H1 (cell line): ENCODE data around the gene LY6G6D.

Experiments
- JUND ChIP-seq: IDR thresholded peaks from 2 replicates; pipeline ENCODE4 v1.6.1; 2011; ENCODE audit warnings: mild to moderate bottlenecking, improper control_type of control experiment, low read length
- NRF1 ChIP-seq: IDR thresholded peaks from 2 replicates; pipeline ENCODE4 v1.6.1; 2011; ENCODE audit warnings: mild to moderate bottlenecking, low read depth, low read length, improper control_type of control experiment
- POLR2A ChIP-seq, 2 experiments: IDR thresholded peaks; 1 replicate in 1 of 2; 2 replicates in 1 of 2; pipeline ENCODE4 v1.6.1; 2011; ENCODE audit warnings: low read depth in 2 of 2, low read length in 2 of 2, mild to moderate bottlenecking in 2 of 2; ENCODE audit errors: control extremely low read depth in 1 of 2
- SIN3A ChIP-seq, 2 experiments: IDR thresholded peaks in 1 of 2; conservative IDR thresholded peaks in 1 of 2; 2 replicates each; pipeline ENCODE4 v1.6.1; 2011 to 2012; ENCODE audit warnings: low read length in 2 of 2, improper control_type of control experiment in 1 of 2, low read depth in 1 of 2, mild to moderate bottlenecking in 1 of 2
- SIX5 ChIP-seq: IDR thresholded peaks from 2 replicates; pipeline ENCODE4 v1.6.1; 2011; ENCODE audit warnings: mild to moderate bottlenecking, low read depth, low read length
- ZNF274 ChIP-seq: IDR thresholded peaks from 2 replicates; pipeline ENCODE4 v1.7.0; 2012; ENCODE audit warnings: low read length, borderline replicate concordance; ENCODE audit errors: extremely low read depth
- TF ChIP-seq, protein P1 (sequence below), 3 experiments: IDR thresholded peaks; 1 replicate in 2 of 3; 2 replicates in 1 of 3; pipeline versions ENCODE4 v1.5.1 to v1.6.1; 2011; ENCODE audit warnings: low read length in 3 of 3, mild to moderate bottlenecking in 3 of 3, inconsistent platforms in 2 of 3, low read depth in 1 of 3, moderate library complexity in 1 of 3; ENCODE audit not compliant: insufficient read depth in 1 of 3; ENCODE audit errors: control extremely low read depth in 1 of 3
- TF ChIP-seq, protein P2 (sequence below): IDR thresholded peaks from 2 replicates; pipeline ENCODE4 v1.6.1; 2012; ENCODE audit warnings: inconsistent platforms

DNA sequence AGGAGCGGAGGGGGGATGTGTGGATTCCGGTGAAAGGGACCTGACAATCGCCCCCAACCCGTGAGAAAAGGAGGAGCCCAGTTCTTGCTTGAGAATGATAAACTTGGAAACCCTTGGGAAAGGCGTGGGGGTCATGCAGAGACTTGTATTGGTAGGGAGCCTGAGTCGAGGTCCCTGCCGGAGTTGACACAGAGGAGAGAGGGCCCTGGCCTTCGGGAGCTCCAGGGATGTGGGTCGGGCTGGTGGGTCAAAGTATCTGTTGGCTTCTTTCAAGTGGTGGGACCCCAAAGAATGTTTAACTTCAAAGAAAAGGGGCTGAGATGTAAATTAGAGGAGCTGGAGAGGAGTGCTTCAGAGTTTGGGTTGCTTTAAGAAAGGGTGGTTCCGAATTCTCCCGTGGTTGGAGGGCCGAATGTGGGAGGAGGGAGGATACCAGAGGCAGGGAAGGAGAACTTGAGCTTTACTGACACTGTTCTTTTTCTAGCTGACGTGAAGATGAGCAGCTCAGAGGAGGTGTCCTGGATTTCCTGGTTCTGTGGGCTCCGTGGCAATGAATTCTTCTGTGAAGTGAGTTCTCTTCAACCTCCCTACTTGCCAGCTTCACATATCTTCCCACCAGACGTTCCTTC is 48.7 kb upstream of the LY6G6D start:
- no peak for TF ChIP-seq POLR2A (IDR thresholded peaks at IDR 0.05; ENCODE audit: control extremely low read depth in 1 of 2, low read depth in 2 of 2, low read length in 2 of 2)
- TF ChIP-seq, protein P1, sequence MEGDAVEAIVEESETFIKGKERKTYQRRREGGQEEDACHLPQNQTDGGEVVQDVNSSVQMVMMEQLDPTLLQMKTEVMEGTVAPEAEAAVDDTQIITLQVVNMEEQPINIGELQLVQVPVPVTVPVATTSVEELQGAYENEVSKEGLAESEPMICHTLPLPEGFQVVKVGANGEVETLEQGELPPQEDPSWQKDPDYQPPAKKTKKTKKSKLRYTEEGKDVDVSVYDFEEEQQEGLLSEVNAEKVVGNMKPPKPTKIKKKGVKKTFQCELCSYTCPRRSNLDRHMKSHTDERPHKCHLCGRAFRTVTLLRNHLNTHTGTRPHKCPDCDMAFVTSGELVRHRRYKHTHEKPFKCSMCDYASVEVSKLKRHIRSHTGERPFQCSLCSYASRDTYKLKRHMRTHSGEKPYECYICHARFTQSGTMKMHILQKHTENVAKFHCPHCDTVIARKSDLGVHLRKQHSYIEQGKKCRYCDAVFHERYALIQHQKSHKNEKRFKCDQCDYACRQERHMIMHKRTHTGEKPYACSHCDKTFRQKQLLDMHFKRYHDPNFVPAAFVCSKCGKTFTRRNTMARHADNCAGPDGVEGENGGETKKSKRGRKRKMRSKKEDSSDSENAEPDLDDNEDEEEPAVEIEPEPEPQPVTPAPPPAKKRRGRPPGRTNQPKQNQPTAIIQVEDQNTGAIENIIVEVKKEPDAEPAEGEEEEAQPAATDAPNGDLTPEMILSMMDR (IDR thresholded peaks at IDR 0.05; ENCODE audit: control extremely low read depth in 1 of 3, insufficient read depth in 1 of 3, low read depth in 1 of 3, low read length in 3 of 3): no peak
- no peak for TF ChIP-seq ZNF274
- no peak for TF ChIP-seq SIX5
- TF ChIP-seq JUND: no peak
- no peak for TF ChIP-seq NRF1
- TF ChIP-seq, protein P2, sequence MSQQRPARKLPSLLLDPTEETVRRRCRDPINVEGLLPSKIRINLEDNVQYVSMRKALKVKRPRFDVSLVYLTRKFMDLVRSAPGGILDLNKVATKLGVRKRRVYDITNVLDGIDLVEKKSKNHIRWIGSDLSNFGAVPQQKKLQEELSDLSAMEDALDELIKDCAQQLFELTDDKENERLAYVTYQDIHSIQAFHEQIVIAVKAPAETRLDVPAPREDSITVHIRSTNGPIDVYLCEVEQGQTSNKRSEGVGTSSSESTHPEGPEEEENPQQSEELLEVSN: no peak
- no peak for TF ChIP-seq SIN3A (conservative IDR thresholded peaks at IDR 0.05 in 1 of 2, IDR thresholded peaks at IDR 0.05 in 1 of 2; ENCODE audit: low read depth in 1 of 2, low read length in 2 of 2)
